HEK293 (cell line): ENCODE data around the gene CFAP300.

Experiments
- CTCF ChIA-PET: fragments of 350-600 bp; formaldehyde crosslinking; extraction: SDS; loops from one replicate; lab custom pipeline; 2021; ENCODE audit warnings: antibody characterized with exemption; lab: Yijun Ruan, JAX
- POLR2A ChIA-PET: fragments of 300-600 bp; formaldehyde crosslinking; extraction: SDS; loops from one replicate; lab custom pipeline; 2020; ENCODE audit warnings: antibody characterized with exemption, inconsistent platforms; lab: Yijun Ruan, JAX
- H3K27ac ChIP-seq: fragments of 200-500 bp; sonication (Bioruptor generic); 2 replicates; pipeline ENCODE4 v1.5.1; 2014; ENCODE audit warnings: low read depth, low read length, control low read depth, inconsistent platforms; ENCODE audit errors: extremely low read depth
- H3K36me3 ChIP-seq, 2 experiments: fragments of 200-500 bp in 1 of 2; sonication (Bioruptor generic) in 1 of 2; 1 replicate in 1 of 2; 2 replicates in 1 of 2; pipeline ENCODE4 v1.5.1; 2014 to 2017; ENCODE audit warnings: inconsistent platforms in 2 of 2, low read length in 2 of 2; ENCODE audit not compliant: control insufficient read depth in 2 of 2, insufficient read depth in 1 of 2
- H3K4me1 ChIP-seq: fragments of 200-500 bp; sonication (Bioruptor generic); 2 replicates; pipeline ENCODE4 v1.5.1; 2014; ENCODE audit warnings: mild to moderate bottlenecking, low read length, inconsistent platforms; ENCODE audit not compliant: control insufficient read depth, insufficient read depth
- H3K4me3 ChIP-seq: 2 replicates; pipeline ENCODE4 v1.5.1; 2011; ENCODE audit warnings: low read depth, mild to moderate bottlenecking, control low read depth, low read length, moderate library complexity
- H3K9me3 ChIP-seq: fragments of 200-500 bp; sonication (Bioruptor generic); 2 replicates; pipeline ENCODE4 v1.5.1; 2014; ENCODE audit warnings: low read depth, low read length, inconsistent platforms; ENCODE audit not compliant: control insufficient read depth, insufficient read depth
- GLIS1 ChIP-seq: fragments of 450-650 bp; formaldehyde crosslinking; IDR thresholded peaks from 2 replicates; pipeline ENCODE4 v1.5.1; 2016; ENCODE audit warnings: missing biosample characterization, missing genetic modification characterization
- KLF1 ChIP-seq: fragments of 450-650 bp; formaldehyde crosslinking; IDR thresholded peaks from 2 replicates; pipeline ENCODE4 v1.5.1; 2016; ENCODE audit warnings: missing biosample characterization, missing genetic modification characterization
- KLF10 ChIP-seq: fragments of 450-650 bp; IDR thresholded peaks from 2 replicates; pipeline ENCODE4 v1.5.1; 2018; ENCODE audit warnings: missing biosample characterization, mild to moderate bottlenecking, missing genetic modification characterization
- KLF7 ChIP-seq: fragments of 450-650 bp; formaldehyde crosslinking; IDR thresholded peaks from 2 replicates; pipeline ENCODE4 v1.5.1; 2016; ENCODE audit warnings: missing biosample characterization, missing genetic modification characterization, borderline replicate concordance
- KLF8 ChIP-seq: fragments of 450-650 bp; formaldehyde crosslinking; IDR thresholded peaks from 2 replicates; pipeline ENCODE4 v1.5.1; 2016; ENCODE audit warnings: missing biosample characterization, missing genetic modification characterization
- PRDM10 ChIP-seq: fragments of 450-650 bp; formaldehyde crosslinking; IDR thresholded peaks from 2 replicates; pipeline ENCODE4 v1.5.1; 2016; ENCODE audit warnings: missing biosample characterization, missing genetic modification characterization
- ZBTB17 ChIP-seq: fragments of 450-650 bp; formaldehyde crosslinking; IDR thresholded peaks from 2 replicates; pipeline ENCODE4 v1.5.1; 2016; ENCODE audit warnings: missing biosample characterization, missing genetic modification characterization
- ZBTB21 ChIP-seq: fragments of 450-650 bp; formaldehyde crosslinking; IDR thresholded peaks from 2 replicates; pipeline ENCODE4 v1.5.1; 2017; ENCODE audit warnings: missing biosample characterization, missing genetic modification characterization
- ZBTB26 ChIP-seq: fragments of 450-650 bp; formaldehyde crosslinking; optimal IDR thresholded peaks from 2 replicates; pipeline ENCODE3; 2016; ENCODE audit warnings: missing biosample characterization, mild to moderate bottlenecking, missing genetic modification characterization
- ZNF114 ChIP-seq: fragments of 450-650 bp; formaldehyde crosslinking; IDR thresholded peaks from 2 replicates; pipeline ENCODE4 v1.5.0; 2017; ENCODE audit warnings: missing biosample characterization, missing genetic modification characterization
- ZNF202 ChIP-seq: fragments of 450-650 bp; formaldehyde crosslinking; IDR thresholded peaks from 2 replicates; pipeline ENCODE4 v1.5.1; 2016; ENCODE audit warnings: missing biosample characterization, missing genetic modification characterization, borderline replicate concordance
- ZNF335 ChIP-seq: fragments of 450-650 bp; formaldehyde crosslinking; conservative IDR thresholded peaks from 2 replicates; pipeline ENCODE4 v1.5.1; 2016; ENCODE audit warnings: missing biosample characterization, missing genetic modification characterization
- ZNF366 ChIP-seq: fragments of 450-650 bp; formaldehyde crosslinking; conservative IDR thresholded peaks from 2 replicates; pipeline ENCODE4 v1.5.1; 2016; ENCODE audit warnings: missing biosample characterization, missing genetic modification characterization
- ZNF521 ChIP-seq: fragments of 450-650 bp; formaldehyde crosslinking; IDR thresholded peaks from 2 replicates; pipeline ENCODE4 v1.5.1; 2017; ENCODE audit warnings: missing biosample characterization, mild to moderate bottlenecking, missing genetic modification characterization
- ZNF561 ChIP-seq: fragments of 450-650 bp; IDR thresholded peaks from 2 replicates; pipeline ENCODE4 v1.5.1; 2018; ENCODE audit warnings: missing biosample characterization, missing genetic modification characterization, borderline replicate concordance
- ZNF623 ChIP-seq: fragments of 450-650 bp; formaldehyde crosslinking; IDR thresholded peaks from 2 replicates; pipeline ENCODE4 v1.5.1; 2016; ENCODE audit warnings: missing biosample characterization, missing genetic modification characterization
- ZNF654 ChIP-seq: fragments of 450-650 bp; formaldehyde crosslinking; IDR thresholded peaks from 2 replicates; pipeline ENCODE4 v1.5.1; 2016; ENCODE audit warnings: low read depth, missing biosample characterization, missing genetic modification characterization
- ZNF747 ChIP-seq: fragments of 450-650 bp; formaldehyde crosslinking; IDR thresholded peaks from 2 replicates; pipeline ENCODE4 v1.5.1; 2016; ENCODE audit warnings: missing biosample characterization, missing genetic modification characterization
- ZNF791 ChIP-seq: fragments of 450-650 bp; formaldehyde crosslinking; IDR thresholded peaks from 2 replicates; pipeline ENCODE4 v1.5.1; 2016; ENCODE audit warnings: missing biosample characterization, missing genetic modification characterization
- TF ChIP-seq, protein P1 (sequence below): fragments of 450-650 bp; formaldehyde crosslinking; IDR thresholded peaks from 2 replicates; pipeline ENCODE4 v1.5.1; 2017; ENCODE audit warnings: missing biosample characterization, missing genetic modification characterization

The CFAP300 gene

GRCh38 chr11:102007567-102008437 lies 39.4 kb upstream of the CFAP300 start:
- Histone ChIP-seq H3K36me3 (no peaks in the 10 kb centered on the region), H3K4me1 (no peaks in the 10 kb centered on the region), H3K4me3 (no peak overlapping the region), H3K9me3 (no peaks in the 10 kb centered on the region), H3K27ac (no peak overlapping the region)
- ChIA-PET POLR2A (interaction anchor here (0.6 to 1.0 kb wide), 3 partner anchors 93 to 149 kb away, joined by 3 read pairs; partner anchors contain the start of gene CEP126), CTCF (interaction anchor here (0.5 to 10.7 kb wide), 43 partner anchors 9 to 1099 kb away, joined by 3 to 196 read pairs (median 3); partner anchors contain the start of gene CEP126)
- TF ChIP-seq ZNF366 (no peak), ZNF521 (tag by site-specific recombination) (no peak), ZNF623 (no peak), ZNF654 (tag by site-specific recombination) (peak; percentile 54), ZBTB17 (tag by site-specific recombination) (0 out of 2 replicates have a peak, but pooled peaks have one; percentile 21), ZNF561 (tag by site-specific recombination) (no peak), ZBTB21 (tag by site-specific recombination) (no peak)

- H3K4me1 ChIP-seq: no peaks in the 10 kb centered on the region
- ChIA-PET CTCF (interaction anchor here (0.8 to 10.7 kb wide), 2 partner anchors 96 to 148 kb away, joined by 3 to 196 read pairs; partner anchors contain the start of gene CEP126), POLR2A (interaction anchor here (0.6 kb wide), 2 partner anchors 10 to 100 kb away, joined by 3 to 5 read pairs; no protein-coding TSS in a partner anchor)
- H3K9me3 ChIP-seq: no peaks in the 10 kb centered on the region
- H3K27ac ChIP-seq: no peak overlapping the region
- H3K36me3 ChIP-seq: no peaks in the 10 kb centered on the region
- H3K4me3 ChIP-seq: no peak overlapping the region
- TF ChIP-seq KLF7 (peak; percentile 77; the same call in 1 of the 2 replicates), ZNF202 (tag by site-specific recombination) (no peak), ZNF335 (tag by site-specific recombination) (peak; percentile 75; the same call in 1 of the 2 replicates), PRDM10 (tag by site-specific recombination) (no peak), ZNF114 (tag by site-specific recombination) (no peak), KLF10 (tag by site-specific recombination) (0 out of 2 replicates have a peak, but pooled peaks have one; percentile 50), KLF8 (tag by site-specific recombination) (peak; percentile 44; the same call in 1 of the 2 replicates), ZNF791 (no peak), GLIS1 (peak; percentile 21; the same call in 1 of the 2 replicates), ZBTB26 (no peak), KLF1 (tag by site-specific recombination) (peak; percentile 75), ZNF747 (tag by site-specific recombination) (no peak)
- TF ChIP-seq, protein P1, sequence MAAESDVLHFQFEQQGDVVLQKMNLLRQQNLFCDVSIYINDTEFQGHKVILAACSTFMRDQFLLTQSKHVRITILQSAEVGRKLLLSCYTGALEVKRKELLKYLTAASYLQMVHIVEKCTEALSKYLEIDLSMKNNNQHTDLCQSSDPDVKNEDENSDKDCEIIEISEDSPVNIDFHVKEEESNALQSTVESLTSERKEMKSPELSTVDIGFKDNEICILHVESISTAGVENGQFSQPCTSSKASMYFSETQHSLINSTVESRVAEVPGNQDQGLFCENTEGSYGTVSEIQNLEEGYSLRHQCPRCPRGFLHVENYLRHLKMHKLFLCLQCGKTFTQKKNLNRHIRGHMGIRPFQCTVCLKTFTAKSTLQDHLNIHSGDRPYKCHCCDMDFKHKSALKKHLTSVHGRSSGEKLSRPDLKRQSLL: no peak
These were observed 36.3 kb upstream of the CFAP300 start for GRCh38 chr11:102010776-102011494.
